H1 (cell line): ENCODE measurements around the gene TMEM258. TPM values are rescaled to one million over a fixed set of nuclear protein-coding genes. Genes with fewer than 3 reads are reported as not detected.

ENCODE experiments used
- CTCF ChIA-PET: fragments of 300-600 bp; sonication (Branson Sonifier 250); formaldehyde crosslinking; loops from one replicate; lab custom pipeline; 2021; ENCODE audit not compliant: partially characterized antibody; lab: Charles Lee
- POLR2A ChIA-PET: fragments of 300-600 bp; sonication (Branson Sonifier 250); formaldehyde crosslinking; loops from one replicate; lab custom pipeline; 2021; ENCODE audit warnings: inconsistent platforms; ENCODE audit not compliant: partially characterized antibody; lab: Charles Lee
- DNase-seq, 2 experiments: peaks; one replicate each; pipeline versions ENCODE4 v3.0.0 to v3.0.0-alpha.2; 2010 to 2022; ENCODE audit warnings: low spot score in 2 of 2, low read depth in 1 of 2, mixed read lengths in 1 of 2
- FAIRE-seq: peaks from 2 replicates; lab custom pipeline; 2011; peaks lifted over from hg19 to GRCh38; lab: Jason Lieb, UNC
- H2AFZ ChIP-seq: 2 replicates; pipeline ENCODE4 v1.8.1; 2012; ENCODE audit warnings: low read length, inconsistent platforms
- H2AK5ac ChIP-seq: 2 replicates; pipeline ENCODE4 v1.6.1; 2013; ENCODE audit warnings: low read depth, low read length
- H2BK120ac ChIP-seq: replicated peaks from 2 replicates; pipeline ENCODE3; 2013; ENCODE audit warnings: low read depth, low read length, inconsistent platforms
- H2BK12ac ChIP-seq: 2 replicates; pipeline ENCODE4 v1.6.1; 2013; ENCODE audit warnings: low read depth, low read length
- H2BK15ac ChIP-seq: 2 replicates; pipeline ENCODE4 v1.6.1; 2013; ENCODE audit warnings: low read length
- H2BK20ac ChIP-seq: 2 replicates; pipeline ENCODE4 v1.6.1; 2013; ENCODE audit warnings: low read length
- H2BK5ac ChIP-seq: 2 replicates; pipeline ENCODE4 v1.6.1; 2013; ENCODE audit warnings: low read depth, low read length
- H3K14ac ChIP-seq: 2 replicates; pipeline ENCODE4 v1.6.1; 2013; ENCODE audit warnings: inconsistent platforms; ENCODE audit not compliant: insufficient read length
- H3K18ac ChIP-seq: 2 replicates; pipeline ENCODE4 v1.6.1; 2013; ENCODE audit warnings: low read length; ENCODE audit errors: extremely low read depth
- H3K23ac ChIP-seq: 2 replicates; pipeline ENCODE4 v1.6.1; 2013; ENCODE audit warnings: inconsistent platforms; ENCODE audit not compliant: insufficient read length
- H3K23me2 ChIP-seq: 2 replicates; pipeline ENCODE4 v1.6.1; 2013; ENCODE audit warnings: low read depth, low read length
- H3K27ac ChIP-seq: 2 replicates; pipeline ENCODE4 v1.6.1; 2011; ENCODE audit warnings: low read depth, low read length, inconsistent platforms
- H3K27me3 ChIP-seq, 4 experiments: replicated peaks in 1 of 4; 1 replicate in 1 of 4; 2 replicates in 3 of 4; pipeline versions ENCODE4 v1.6.1 to v1.8.1; 2011 to 2013; ENCODE audit warnings: low read length in 3 of 4, mild to moderate bottlenecking in 3 of 4, inconsistent platforms in 2 of 4, mixed read lengths in 2 of 4, moderate library complexity in 1 of 4; ENCODE audit not compliant: control insufficient read depth in 3 of 4, insufficient read depth in 3 of 4; ENCODE audit errors: extremely low read depth in 1 of 4
- H3K36me3 ChIP-seq, 4 experiments: 2 replicates each; pipeline versions ENCODE4 v1.6.1 to v1.8.1; 2011 to 2013; ENCODE audit warnings: mild to moderate bottlenecking in 4 of 4, low read length in 3 of 4, moderate library complexity in 2 of 4, control low read depth in 1 of 4, inconsistent platforms in 1 of 4; ENCODE audit not compliant: insufficient read depth in 4 of 4, control insufficient read depth in 2 of 4
- H3K4ac ChIP-seq: replicated peaks from 2 replicates; pipeline ENCODE3; 2013; ENCODE audit warnings: low read length, low read depth, mixed read lengths, inconsistent platforms; ENCODE audit not compliant: insufficient read length
- H3K4me1 ChIP-seq, 4 experiments: replicated peaks in 1 of 4; 1 replicate in 1 of 4; 2 replicates in 3 of 4; pipeline versions ENCODE4 v1.6.1 to v1.8.1; 2011 to 2013; ENCODE audit warnings: low read length in 3 of 4, inconsistent platforms in 2 of 4, mixed read lengths in 1 of 4; ENCODE audit not compliant: insufficient read depth in 4 of 4, control insufficient read depth in 3 of 4
- H3K4me2 ChIP-seq, 2 experiments: 2 replicates each; pipeline versions ENCODE4 v1.6.1 to v1.8.1; 2011 to 2013; ENCODE audit warnings: low read depth in 2 of 2, low read length in 2 of 2, control low read depth in 1 of 2, inconsistent platforms in 1 of 2, mild to moderate bottlenecking in 1 of 2; ENCODE audit not compliant: insufficient read depth in 1 of 2
- H3K4me3 ChIP-seq, 4 experiments: fragments of 200-600, 300-600 bp in 1 of 4; sonication (generic), shearing (Covaris generic), sonication (Bioruptor Twin) in 1 of 4; 2 replicates each; pipeline versions ENCODE4 v1.5.1 to v1.8.1; 2011 to 2016; ENCODE audit warnings: low read length in 4 of 4, low read depth in 3 of 4, control low read depth in 2 of 4, inconsistent platforms in 2 of 4, mild to moderate bottlenecking in 2 of 4, mixed read lengths in 1 of 4, moderate library complexity in 1 of 4; ENCODE audit not compliant: insufficient read depth in 2 of 4; ENCODE audit errors: extremely low read depth in 1 of 4
- H3K56ac ChIP-seq: replicated peaks from 2 replicates; pipeline ENCODE3; 2013; ENCODE audit warnings: low read depth, mild to moderate bottlenecking, mixed read lengths, low read length, inconsistent platforms; ENCODE audit not compliant: insufficient read length
- H3K79me1 ChIP-seq: 2 replicates; pipeline ENCODE4 v1.6.1; 2013; ENCODE audit warnings: low read depth, low read length, control low read depth
- H3K79me2 ChIP-seq, 2 experiments: 2 replicates each; pipeline versions ENCODE4 v1.6.1 to v1.8.1; 2012 to 2013; ENCODE audit warnings: low read length in 2 of 2, mild to moderate bottlenecking in 2 of 2, inconsistent platforms in 1 of 2; ENCODE audit not compliant: insufficient read depth in 2 of 2, control insufficient read depth in 1 of 2
- H3K9ac ChIP-seq, 4 experiments: replicated peaks in 1 of 4; 1 replicate in 1 of 4; 2 replicates in 3 of 4; pipeline versions ENCODE4 v1.6.1 to v1.8.1; 2011 to 2013; ENCODE audit warnings: low read depth in 3 of 4, low read length in 3 of 4, control low read depth in 2 of 4, mild to moderate bottlenecking in 2 of 4, moderate library complexity in 2 of 4, inconsistent platforms in 1 of 4; ENCODE audit errors: extremely low read depth in 1 of 4
- H3K9me3 ChIP-seq, 2 experiments: 2 replicates each; pipeline versions ENCODE4 v1.6.1 to v1.8.1; 2012 to 2013; ENCODE audit warnings: mild to moderate bottlenecking in 2 of 2, moderate library complexity in 2 of 2, control low read depth in 1 of 2, inconsistent platforms in 1 of 2, low read depth in 1 of 2, low read length in 1 of 2, mixed read lengths in 1 of 2; ENCODE audit not compliant: insufficient read depth in 2 of 2
- H4K20me1 ChIP-seq, 2 experiments: replicated peaks in 1 of 2; 2 replicates each; pipeline versions ENCODE3 to v1.8.1; 2011 to 2013; ENCODE audit warnings: inconsistent platforms in 2 of 2, low read length in 2 of 2, mild to moderate bottlenecking in 1 of 2; ENCODE audit not compliant: insufficient read depth in 2 of 2, control insufficient read depth in 1 of 2
- H4K5ac ChIP-seq: 2 replicates; pipeline ENCODE4 v1.6.1; 2013; ENCODE audit warnings: low read length, low read depth, mixed read lengths, inconsistent platforms; ENCODE audit not compliant: insufficient read length
- H4K8ac ChIP-seq: 2 replicates; pipeline ENCODE4 v1.8.0; 2013; ENCODE audit warnings: mild to moderate bottlenecking, moderate library complexity, low read length, inconsistent platforms; ENCODE audit not compliant: insufficient read depth; ENCODE audit errors: extremely low read depth
- H4K91ac ChIP-seq: replicated peaks from 2 replicates; pipeline ENCODE3; 2013; ENCODE audit warnings: low read length, mixed read lengths, inconsistent platforms; ENCODE audit not compliant: insufficient read length
- CHD1 ChIP-seq: IDR thresholded peaks from 2 replicates; pipeline ENCODE4 v1.6.1; 2012; ENCODE audit warnings: low read depth, low read length, improper control_type of control experiment
- GABPA ChIP-seq: IDR thresholded peaks from 2 replicates; pipeline ENCODE4 v1.6.1; 2011; ENCODE audit warnings: mild to moderate bottlenecking, low read length, moderate library complexity, borderline replicate concordance; ENCODE audit not compliant: insufficient read depth
- JUN ChIP-seq: IDR thresholded peaks from 2 replicates; pipeline ENCODE4 v1.6.1; 2011; ENCODE audit warnings: low read depth, mild to moderate bottlenecking, improper control_type of control experiment, low read length
- JUND ChIP-seq: IDR thresholded peaks from 2 replicates; pipeline ENCODE4 v1.6.1; 2011; ENCODE audit warnings: mild to moderate bottlenecking, improper control_type of control experiment, low read length
- MAFK ChIP-seq: IDR thresholded peaks from 2 replicates; pipeline ENCODE4 v1.6.1; 2012; ENCODE audit warnings: low read depth, mild to moderate bottlenecking, improper control_type of control experiment, low read length
- NANOG ChIP-seq: IDR thresholded peaks from 2 replicates; pipeline ENCODE4 v1.6.1; 2011; ENCODE audit warnings: low read length, low read depth, mild to moderate bottlenecking, inconsistent platforms; ENCODE audit not compliant: insufficient read depth, poor library complexity, severe bottlenecking
- RAD21 ChIP-seq, 2 experiments: IDR thresholded peaks in 1 of 2; conservative IDR thresholded peaks in 1 of 2; 2 replicates each; pipeline ENCODE4 v1.6.1; 2011; ENCODE audit warnings: low read depth in 2 of 2, low read length in 2 of 2, improper control_type of control experiment in 1 of 2, inconsistent platforms in 1 of 2, mild to moderate bottlenecking in 1 of 2, moderate library complexity in 1 of 2
- SIRT6 ChIP-seq: IDR thresholded peaks from one replicate; pipeline ENCODE4 v1.7.1; 2012; ENCODE audit warnings: low read length, inconsistent platforms
- TAF7 ChIP-seq: optimal IDR thresholded peaks from 2 replicates; pipeline ENCODE3; 2011; ENCODE audit warnings: low read depth, mild to moderate bottlenecking, inconsistent platforms, low read length, moderate library complexity, borderline replicate concordance
- WGBS, 2 experiments: shearing (Covaris generic) in 1 of 2; methylation state at CpG; one replicate each; pipeline versions ENCODE4 v1.1.6 to v1.1.7; 2013 to 2015; ENCODE audit warnings: low lambda C conversion rate in 2 of 2, mixed read lengths in 2 of 2, inconsistent platforms in 1 of 2, low coverage in 1 of 2, missing lambda C conversion rate in 1 of 2; ENCODE audit not compliant: insufficient replicate concordance in 2 of 2, insufficient coverage in 1 of 2, insufficient read length in 1 of 2; ENCODE audit errors: extremely low coverage in 1 of 2, missing lambda C conversion rate in 1 of 2; 5-methylcytosine and 5-hydroxymethylcytosine counted together
- polyA plus RNA-seq, 7 experiments: library from polyadenylated mRNA; depleted of rRNA in 3 of 7; stranded (reverse) in 5 of 7; unstranded in 2 of 7; fragments of >200 nt in 5 of 7; fragments of 200-250 nt in 2 of 7; gene quantifications; 1 replicate in 5 of 7; 2 replicates in 1 of 7; 4 replicates in 1 of 7; pipeline versions ENCODE4 v1.2.1 to v1.2.3, GENCODE V29; 2011 to 2013; ENCODE audit warnings: missing spikeins in 2 of 7, mixed read lengths in 2 of 7
- total RNA-seq: library from RNA; stranded (reverse); fragmentation: NEBNext Ultra II Directional; extraction: Animal tissue kit (Norgen Biotek cat#: 25700); gene quantifications from 2 replicates; pipeline ENCODE4 v1.2.1, GENCODE V29; 2021
- TF ChIP-seq, protein P1 (sequence below): IDR thresholded peaks from 2 replicates; pipeline ENCODE4 v1.6.1; 2012; ENCODE audit warnings: inconsistent platforms
- TF ChIP-seq, protein P2 (sequence below): IDR thresholded peaks from 2 replicates; pipeline ENCODE4 v1.6.1; 2011; ENCODE audit warnings: low read length, improper control_type of control experiment

The TMEM258 gene
- total and polyA plus RNA-seq, 2 of the 8 experiments (the other 6 are each of a cell fraction or from before 2014, with no cell fraction given) = 186 to 759 TPM

- H3K9ac ChIP-seq = no peak overlapping the region
- H3K4me2 ChIP-seq = no peak overlapping the region; a peak in 1 of 4 replicates
- H3K27me3 ChIP-seq = peaks cover 4 to 21% (median 16%) of the 10 kb centered on the region in 4 experiments
- no peak overlapping the region for H3K14ac ChIP-seq
- no peak overlapping the region for H2AFZ ChIP-seq
- H2BK15ac ChIP-seq = 0 out of 2 replicates have a peak overlapping the region, but pooled peaks have one; percentile 53
- H2BK20ac ChIP-seq = no peak overlapping the region
- H3K79me1 ChIP-seq = no peaks in the 10 kb centered on the region
- no peak overlapping the region for H3K56ac ChIP-seq
- H4K8ac ChIP-seq = no peak overlapping the region; the same call in 1 of the 2 replicates
- no peak overlapping the region for H3K4ac ChIP-seq
- H2BK120ac ChIP-seq = no peak overlapping the region
- peaks cover 6 to 26% (median 21%) of the 10 kb centered on the region in 4 experiments for H3K4me1 ChIP-seq
- H3K9me3 ChIP-seq = no peaks in the 10 kb centered on the region
- DNase-seq (no peak), FAIRE-seq (no peak)
- 85% methylated on average over 5 of the region's 5 CpGs; no CpG with 5 or more reads in 1 of the 2 experiments for WGBS, 2 experiments
- no peak overlapping the region for H2AK5ac ChIP-seq
- H3K79me2 ChIP-seq = no peaks in the 10 kb centered on the region
- H2BK12ac ChIP-seq = peak overlapping the region; percentile 39; the same call in 1 of the 2 replicates
- no peak overlapping the region for H3K18ac ChIP-seq
- peaks cover 0 to 1% of the 10 kb centered on the region in 2 experiments for H4K20me1 ChIP-seq
- no peak overlapping the region for H4K5ac ChIP-seq
- ChIA-PET CTCF (interaction anchor here (0.7 to 6.0 kb wide), 10 partner anchors 9 to 210 kb away, joined by 3 to 48 read pairs (median 7); partner anchors contain the start of genes FEN1 and TMEM258), POLR2A (interaction anchor here (1.5 to 2.0 kb wide), 5 partner anchors 11 to 53 kb away, joined by 3 to 10 read pairs (median 6); partner anchors contain the start of genes FEN1 and TMEM258)
- no peaks in the 10 kb centered on the region for H3K36me3 ChIP-seq
- H3K23me2 ChIP-seq = no peaks in the 10 kb centered on the region; the same call in 1 of the 2 replicates
- no peak overlapping the region for H2BK5ac ChIP-seq
- H3K27ac ChIP-seq = no peak overlapping the region
- no peak overlapping the region for H3K23ac ChIP-seq
- no peak overlapping the region for H4K91ac ChIP-seq
- no peak overlapping the region for H3K4me3 ChIP-seq
- TF ChIP-seq CHD1 (no peak), JUND (no peak), JUN (no peak), GABPA (no peak), MAFK (no peak), NANOG (no peak), TAF7 (no peak), RAD21 (IDR thresholded peaks at IDR 0.05 in 1 of 2, conservative IDR thresholded peaks at IDR 0.05 in 1 of 2; ENCODE audit: low read depth in 2 of 2, low read length in 2 of 2) (no peak), SIRT6 (no peak)
- TF ChIP-seq, protein P1, sequence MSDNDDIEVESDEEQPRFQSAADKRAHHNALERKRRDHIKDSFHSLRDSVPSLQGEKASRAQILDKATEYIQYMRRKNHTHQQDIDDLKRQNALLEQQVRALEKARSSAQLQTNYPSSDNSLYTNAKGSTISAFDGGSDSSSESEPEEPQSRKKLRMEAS = no peak
- TF ChIP-seq, protein P2, sequence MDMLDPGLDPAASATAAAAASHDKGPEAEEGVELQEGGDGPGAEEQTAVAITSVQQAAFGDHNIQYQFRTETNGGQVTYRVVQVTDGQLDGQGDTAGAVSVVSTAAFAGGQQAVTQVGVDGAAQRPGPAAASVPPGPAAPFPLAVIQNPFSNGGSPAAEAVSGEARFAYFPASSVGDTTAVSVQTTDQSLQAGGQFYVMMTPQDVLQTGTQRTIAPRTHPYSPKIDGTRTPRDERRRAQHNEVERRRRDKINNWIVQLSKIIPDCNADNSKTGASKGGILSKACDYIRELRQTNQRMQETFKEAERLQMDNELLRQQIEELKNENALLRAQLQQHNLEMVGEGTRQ = no peak
Observed at GRCh38 chr11:61753672-61754071, 38.7 kb downstream of the TMEM258 start.
